COLO668 (cell line): Measurements from ENCODE around the gene DOK1.
A peak's percentile ranks its signal among the peaks of the same experiment; 100 is the strongest.

Experiments
- DNase-seq: peaks from one replicate; lab custom pipeline; 2025; ENCODE audit not compliant: unreplicated experiment; lab: John Stamatoyannopoulos, UW

DOK1 gene

GRCh38 chr2:74525717-74526648 is 28.5 kb upstream of the DOK1 start, which contains the start of gene DQX1:
DQX1 (minus strand) TSS chr2:74526231; CDS start chr2:74525729, 502 bp downstream.
- DNase-seq = no peak

GRCh38 chr2:74526649-74527230 is 27.8 kb upstream of the DOK1 start:
- DNase-seq = no peak

- no peak for DNase-seq
Measured at GRCh38 chr2:74527741-74528140, 26.8 kb upstream of the DOK1 start.

GRCh38 chr2:74528600-74529356 is 25.7 kb upstream of the DOK1 start:
- no peak for DNase-seq

GRCh38 chr2:74529357-74530238 is 24.9 kb upstream of the DOK1 start, which contains the start of the genes AUP1 and HTRA2:
AUP1 (minus strand) TSS chr2:74529706; CDS start chr2:74529629, 77 bp downstream.
HTRA2 (plus strand) TSS chr2:74529933; CDS start chr2:74530007, 74 bp downstream.
- peak; percentile 99 for DNase-seq

GRCh38 chr2:74530239-74531187 is 24.0 kb upstream of the DOK1 start:
- peak; percentile 44 for DNase-seq

GRCh38 chr2:74531666-74532065 is 22.9 kb upstream of the DOK1 start:
- DNase-seq = no peak

GRCh38 chr2:74532222-74532621 is 22.3 kb upstream of the DOK1 start:
- DNase-seq = no peak

GRCh38 chr2:74533464-74533863 is 21.1 kb upstream of the DOK1 start:
- DNase-seq = no peak

GRCh38 chr2:74534411-74534810 is 20.1 kb upstream of the DOK1 start:
- DNase-seq = no peak

GRCh38 chr2:74535440-74535965 is 19.0 kb upstream of the DOK1 start:
- no peak for DNase-seq

GRCh38 chr2:74536166-74536950 is 18.2 kb upstream of the DOK1 start:
- DNase-seq = no peak

GRCh38 chr2:74537140-74537539 is 17.4 kb upstream of the DOK1 start:
- DNase-seq = no peak

GRCh38 chr2:74538881-74539339 is 15.6 kb upstream of the DOK1 start:
- DNase-seq = no peak

GRCh38 chr2:74540291-74540690 is 14.2 kb upstream of the DOK1 start:
- no peak for DNase-seq

GRCh38 chr2:74542978-74543377 is 11.5 kb upstream of the DOK1 start:
- no peak for DNase-seq

GRCh38 chr2:74544634-74545033 is 9.9 kb upstream of the DOK1 start:
- DNase-seq = peak; percentile 10

GRCh38 chr2:74546004-74546403 is 8.5 kb upstream of the DOK1 start:
- no peak for DNase-seq
